HepG2 (cell line): Measurements from ENCODE around the gene GRK6. TPM values are rescaled to one million over a fixed set of nuclear protein-coding genes. Genes with fewer than 3 reads are reported as not detected.

Experiments
- CEBPG ChIP-seq: IDR thresholded peaks from 2 replicates; pipeline ENCODE4 v1.6.1; 2016
- EEA1 ChIP-seq: sonication (generic); formaldehyde crosslinking; IDR thresholded peaks from 2 replicates; pipeline ENCODE4 v1.5.1; 2020; ENCODE audit warnings: mild to moderate bottlenecking, missing genetic modification reagents, borderline replicate concordance
- ERF ChIP-seq: IDR thresholded peaks from 2 replicates; pipeline ENCODE4 v1.6.1; 2018; ENCODE audit warnings: missing biosample characterization, missing genetic modification reagents
- ETV5 ChIP-seq: IDR thresholded peaks from 2 replicates; pipeline ENCODE4 v1.6.1; 2018; ENCODE audit warnings: missing biosample characterization, missing genetic modification reagents, inconsistent platforms, borderline replicate concordance
- HCFC1 ChIP-seq: fragments of 150-350 bp; IDR thresholded peaks from 2 replicates; pipeline ENCODE4 v1.6.1; 2014; ENCODE audit warnings: low read depth, low read length
- JUND ChIP-seq: sonication (generic); formaldehyde crosslinking; IDR thresholded peaks from 2 replicates; pipeline ENCODE4 v1.8.0; 2022; ENCODE audit warnings: mild to moderate bottlenecking, missing genetic modification reagents
- MAFF ChIP-seq: IDR thresholded peaks from 2 replicates; pipeline ENCODE4 v1.6.1; 2011; ENCODE audit warnings: low read depth, low read length, improper control_type of control experiment
- MED8 ChIP-seq: sonication (generic); formaldehyde crosslinking; IDR thresholded peaks from 2 replicates; pipeline ENCODE4 v1.8.1; 2023; ENCODE audit warnings: mild to moderate bottlenecking, missing genetic modification reagents; ENCODE audit not compliant: insufficient replicate concordance
- MYNN ChIP-seq: sonication (generic); formaldehyde crosslinking; IDR thresholded peaks from 2 replicates; pipeline ENCODE4 v1.4.0; 2020; ENCODE audit warnings: mild to moderate bottlenecking, low read depth, missing genetic modification reagents
- NFRKB ChIP-seq: fragments of 450-650 bp; IDR thresholded peaks from 2 replicates; pipeline ENCODE4 v1.6.1; 2017
- NFYC ChIP-seq: IDR thresholded peaks from 2 replicates; pipeline ENCODE4 v1.6.1; 2016; ENCODE audit warnings: missing genetic modification reagents, missing compliant biosample characterization
- PITX1 ChIP-seq: sonication (generic); formaldehyde crosslinking; IDR thresholded peaks from 2 replicates; pipeline ENCODE4 v1.5.1; 2020; ENCODE audit warnings: mild to moderate bottlenecking, missing genetic modification reagents
- RFXAP ChIP-seq: sonication (generic); formaldehyde crosslinking; IDR thresholded peaks from 2 replicates; pipeline ENCODE4 v1.4.0; 2020; ENCODE audit warnings: missing genetic modification reagents, borderline replicate concordance
- RNF2 ChIP-seq: fragments of 450-650 bp; conservative IDR thresholded peaks from 2 replicates; pipeline ENCODE4 v1.6.1; 2016; ENCODE audit warnings: low read depth
- SOX6 ChIP-seq, 2 experiments: fragments of 450-650 bp in 1 of 2; sonication (generic) in 1 of 2; formaldehyde crosslinking in 1 of 2; IDR thresholded peaks; 2 replicates each; pipeline versions ENCODE4 v1.4.0 to v1.6.1; 2017 to 2020; ENCODE audit warnings: antibody characterized with exemption in 1 of 2, mild to moderate bottlenecking in 1 of 2, missing genetic modification reagents in 1 of 2
- TMF1 ChIP-seq: sonication (generic); formaldehyde crosslinking; IDR thresholded peaks from 2 replicates; pipeline ENCODE4 v1.8.1; 2022; ENCODE audit warnings: low read depth, missing genetic modification reagents
- YEATS4 ChIP-seq: sonication (generic); formaldehyde crosslinking; IDR thresholded peaks from 2 replicates; pipeline ENCODE4 v1.4.0; 2020; ENCODE audit warnings: missing genetic modification reagents, borderline replicate concordance
- ZKSCAN8 ChIP-seq: IDR thresholded peaks from 2 replicates; pipeline ENCODE4 v1.6.1; 2016; ENCODE audit warnings: borderline replicate concordance, missing genetic modification reagents, missing compliant biosample characterization
- ZMYM2 ChIP-seq: sonication (generic); formaldehyde crosslinking; IDR thresholded peaks from 2 replicates; pipeline ENCODE4 v1.8.0; 2022; ENCODE audit warnings: mild to moderate bottlenecking, missing genetic modification reagents
- ZNF546 ChIP-seq: sonication (generic); formaldehyde crosslinking; conservative IDR thresholded peaks from 2 replicates; pipeline ENCODE4 v1.8.1; 2023; ENCODE audit warnings: mild to moderate bottlenecking, missing genetic modification reagents
- ZNF557 ChIP-seq: sonication (generic); formaldehyde crosslinking; IDR thresholded peaks from 2 replicates; pipeline ENCODE4 v1.4.0; 2020; ENCODE audit warnings: missing genetic modification reagents
- ZNF563 ChIP-seq: sonication (generic); formaldehyde crosslinking; IDR thresholded peaks from 2 replicates; pipeline ENCODE4 v1.8.0; 2022; ENCODE audit warnings: mild to moderate bottlenecking, moderate library complexity, missing genetic modification reagents
- ZNF607 ChIP-seq: sonication (generic); formaldehyde crosslinking; IDR thresholded peaks from 2 replicates; pipeline ENCODE4 v1.5.1; 2020; ENCODE audit warnings: missing genetic modification reagents, mild to moderate bottlenecking, borderline replicate concordance
- ZSCAN21 ChIP-seq: sonication (generic); formaldehyde crosslinking; IDR thresholded peaks from 2 replicates; pipeline ENCODE4 v1.8.0; 2022; ENCODE audit warnings: mild to moderate bottlenecking, missing genetic modification reagents, moderate library complexity, borderline replicate concordance
- polyA plus RNA-seq, 8 experiments: library from polyadenylated mRNA; depleted of rRNA in 3 of 8; stranded (reverse) in 7 of 8; unstranded in 1 of 8; fragments of >200 nt; fragmentation: Illumina TruSeq in 4 of 8; extraction: Trizol in 4 of 8; gene quantifications; 2 replicates each; pipeline versions ENCODE4 v1.2.1 to v1.2.3, GENCODE V29; 2011 to 2016; ENCODE audit warnings: low read depth in 4 of 8, missing spikeins in 1 of 8, mixed read lengths in 1 of 8; ENCODE audit not compliant: insufficient read depth in 1 of 8
- total RNA-seq, 5 experiments: library from RNA; depleted of rRNA; stranded (reverse); fragments of >200 nt; fragmentation: Illumina TruSeq; extraction: Trizol; gene quantifications; 2 replicates each; pipeline ENCODE4 v1.2.3, GENCODE V29; 2016; ENCODE audit warnings: low read depth in 1 of 5
- TF ChIP-seq, protein P1 (sequence below): sonication (generic); formaldehyde crosslinking; IDR thresholded peaks from 2 replicates; pipeline ENCODE4 v1.9.0; 2022; ENCODE audit warnings: missing genetic modification reagents, mild to moderate bottlenecking, borderline replicate concordance
- TF ChIP-seq, protein P2 (sequence below): sonication (generic); formaldehyde crosslinking; IDR thresholded peaks from 2 replicates; pipeline ENCODE4 v1.4.0; 2020; ENCODE audit warnings: missing genetic modification reagents, mild to moderate bottlenecking, borderline replicate concordance
- TF ChIP-seq, protein P3 (sequence below): sonication (generic); formaldehyde crosslinking; IDR thresholded peaks from 2 replicates; pipeline ENCODE4 v1.9.0; 2021; ENCODE audit warnings: missing genetic modification reagents, mild to moderate bottlenecking, borderline replicate concordance

GRK6 gene
- total and polyA plus RNA-seq, 2 of the 13 experiments (the other 11 are each of a cell fraction or from before 2014, with no cell fraction given) = 13.2 to 19.9 TPM

DNA sequence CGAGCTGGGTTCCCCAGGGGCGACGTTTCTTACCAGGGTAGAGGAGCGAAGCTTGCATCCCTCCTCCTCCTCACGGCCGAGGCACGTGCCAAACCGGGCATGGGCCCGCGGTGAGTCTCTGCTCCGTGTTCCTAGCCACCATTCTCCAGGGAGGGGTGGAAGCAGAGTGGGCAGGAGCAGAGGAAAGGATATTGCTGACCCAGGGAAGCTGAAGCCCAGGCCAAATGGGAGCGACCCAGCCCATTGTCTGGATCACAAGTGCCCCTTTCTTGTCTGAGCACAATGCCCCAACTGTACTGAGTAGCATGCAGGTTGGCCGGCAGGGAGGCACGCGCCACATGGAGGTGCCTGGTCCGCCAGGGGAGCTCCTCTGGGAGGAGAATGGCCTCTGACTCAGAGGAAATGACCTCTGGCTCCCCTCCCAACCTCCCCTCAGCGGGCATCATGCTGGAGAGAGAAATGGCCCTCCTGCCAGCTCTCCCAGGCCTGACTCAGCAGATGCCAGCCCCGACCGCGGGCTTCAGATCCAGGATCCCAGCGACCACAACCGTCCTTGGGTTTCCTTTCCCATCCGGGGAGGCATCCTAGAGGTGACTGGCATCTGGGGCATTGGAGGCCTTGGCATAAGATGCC is 21.3 kb downstream of the GRK6 start (continued):
- TF ChIP-seq ZNF557 (CRISPR knock-in tag) (0 out of 2 replicates have a peak, but pooled peaks have one; percentile 79), MAFF (peak; percentile 24), EEA1 (no peak), RFXAP (CRISPR knock-in tag) (no peak; the same call in 1 of the 2 replicates), ZMYM2 (no peak), ZSCAN21 (CRISPR knock-in tag) (peak; percentile 70; the same call in 1 of the 2 replicates), ZNF546 (CRISPR knock-in tag) (0 out of 2 replicates have a peak, but pooled peaks have one; percentile 23), CEBPG (CRISPR knock-in tag) (0 out of 2 replicates have a peak, but pooled peaks have one; percentile 7), NFRKB (no peak), YEATS4 (peak; percentile 29; the same call in 1 of the 2 replicates), ZNF563 (CRISPR knock-in tag) (peak; percentile 54; the same call in 1 of the 2 replicates), ZNF607 (CRISPR knock-in tag) (0 out of 2 replicates have a peak, but pooled peaks have one; percentile 36), RNF2 (0 out of 2 replicates have a peak, but pooled peaks have one; percentile 25), JUND (CRISPR knock-in tag) (peak; percentile 76; the same call in 1 of the 2 replicates), TMF1 (CRISPR knock-in tag) (no peak), NFYC (CRISPR knock-in tag) (peak; percentile 18; the same call in 1 of the 2 replicates), ZKSCAN8 (CRISPR knock-in tag) (0 out of 2 replicates have a peak, but pooled peaks have one; percentile 51), ERF (CRISPR knock-in tag) (peak; percentile 50; the same call in 1 of the 2 replicates), MED8 (CRISPR knock-in tag) (peak; percentile 62), ETV5 (CRISPR knock-in tag) (peak; percentile 71; the same call in 1 of the 2 replicates), PITX1 (CRISPR knock-in tag) (0 out of 2 replicates have a peak, but pooled peaks have one; percentile 32), MYNN (CRISPR knock-in tag) (0 out of 2 replicates have a peak, but pooled peaks have one; percentile 25), SOX6 (IDR thresholded peaks at IDR 0.05) (no peak), SOX6 (CRISPR knock-in tag; IDR thresholded peaks at IDR 0.05) (peak; percentile 87), HCFC1 (no peak)
- TF ChIP-seq, protein P1, sequence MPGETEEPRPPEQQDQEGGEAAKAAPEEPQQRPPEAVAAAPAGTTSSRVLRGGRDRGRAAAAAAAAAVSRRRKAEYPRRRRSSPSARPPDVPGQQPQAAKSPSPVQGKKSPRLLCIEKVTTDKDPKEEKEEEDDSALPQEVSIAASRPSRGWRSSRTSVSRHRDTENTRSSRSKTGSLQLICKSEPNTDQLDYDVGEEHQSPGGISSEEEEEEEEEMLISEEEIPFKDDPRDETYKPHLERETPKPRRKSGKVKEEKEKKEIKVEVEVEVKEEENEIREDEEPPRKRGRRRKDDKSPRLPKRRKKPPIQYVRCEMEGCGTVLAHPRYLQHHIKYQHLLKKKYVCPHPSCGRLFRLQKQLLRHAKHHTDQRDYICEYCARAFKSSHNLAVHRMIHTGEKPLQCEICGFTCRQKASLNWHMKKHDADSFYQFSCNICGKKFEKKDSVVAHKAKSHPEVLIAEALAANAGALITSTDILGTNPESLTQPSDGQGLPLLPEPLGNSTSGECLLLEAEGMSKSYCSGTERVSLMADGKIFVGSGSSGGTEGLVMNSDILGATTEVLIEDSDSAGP = peak; percentile 51; the same call in 1 of the 2 replicates
- TF ChIP-seq, protein P2, sequence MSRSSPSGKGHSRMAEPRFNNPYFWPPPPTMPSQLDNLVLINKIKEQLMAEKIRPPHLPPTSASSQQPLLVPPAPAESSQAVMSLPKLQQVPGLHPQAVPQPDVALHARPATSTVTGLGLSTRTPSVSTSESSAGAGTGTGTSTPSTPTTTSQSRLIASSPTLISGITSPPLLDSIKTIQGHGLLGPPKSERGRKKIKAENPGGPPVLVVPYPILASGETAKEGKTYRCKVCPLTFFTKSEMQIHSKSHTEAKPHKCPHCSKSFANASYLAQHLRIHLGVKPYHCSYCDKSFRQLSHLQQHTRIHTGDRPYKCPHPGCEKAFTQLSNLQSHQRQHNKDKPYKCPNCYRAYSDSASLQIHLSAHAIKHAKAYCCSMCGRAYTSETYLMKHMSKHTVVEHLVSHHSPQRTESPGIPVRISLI (CRISPR knock-in tag) = peak; percentile 48; the same call in 1 of the 2 replicates
- TF ChIP-seq, protein P3, sequence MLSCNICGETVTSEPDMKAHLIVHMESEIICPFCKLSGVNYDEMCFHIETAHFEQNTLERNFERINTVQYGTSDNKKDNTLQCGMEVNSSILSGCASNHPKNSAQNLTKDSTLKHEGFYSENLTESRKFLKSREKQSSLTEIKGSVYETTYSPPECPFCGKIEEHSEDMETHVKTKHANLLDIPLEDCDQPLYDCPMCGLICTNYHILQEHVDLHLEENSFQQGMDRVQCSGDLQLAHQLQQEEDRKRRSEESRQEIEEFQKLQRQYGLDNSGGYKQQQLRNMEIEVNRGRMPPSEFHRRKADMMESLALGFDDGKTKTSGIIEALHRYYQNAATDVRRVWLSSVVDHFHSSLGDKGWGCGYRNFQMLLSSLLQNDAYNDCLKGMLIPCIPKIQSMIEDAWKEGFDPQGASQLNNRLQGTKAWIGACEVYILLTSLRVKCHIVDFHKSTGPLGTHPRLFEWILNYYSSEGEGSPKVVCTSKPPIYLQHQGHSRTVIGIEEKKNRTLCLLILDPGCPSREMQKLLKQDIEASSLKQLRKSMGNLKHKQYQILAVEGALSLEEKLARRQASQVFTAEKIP (CRISPR knock-in tag) = no peak
